Astrocyte of the cerebellum (primary cell): ENCODE measurements around the gene CACNA1B.

ENCODE experiments used
- DNase-seq: peaks from one replicate; pipeline ENCODE4 v3.0.0-alpha.2; 2011; ENCODE audit warnings: low read depth
- H3K4me3 ChIP-seq: 2 replicates; pipeline ENCODE4 v1.5.1; 2011; ENCODE audit warnings: mild to moderate bottlenecking, low read depth, low read length, moderate library complexity
- CTCF ChIP-seq: IDR thresholded peaks from 2 replicates; pipeline ENCODE4 v1.5.1; 2012; ENCODE audit warnings: low read length, low read depth, moderate library complexity, mild to moderate bottlenecking; ENCODE audit errors: missing control alignments
- in situ Hi-C: cut with HindIII; loops from 2 replicates; pipeline ENCODE4 v1.10.0; 2017; ENCODE audit warnings: low sequenced_read_pairs

Gene CACNA1B

GRCh38 chr9:137892424-137893191 is 15.0 kb downstream of the CACNA1B start:
- TF ChIP-seq CTCF: no peak
- no peak for DNase-seq
- in situ Hi-C loops: no loop called here

GRCh38 chr9:137893670-137894069 is 16.1 kb downstream of the CACNA1B start:
- H3K4me3 ChIP-seq: no peak overlapping the region
- in situ Hi-C loops: no loop called here
- no peak for TF ChIP-seq CTCF
- no peak for DNase-seq

More at GRCh38 chr9:137892424-137893191, 15.0 kb downstream of the CACNA1B start:
- H3K4me3 ChIP-seq: no peak overlapping the region

DNA sequence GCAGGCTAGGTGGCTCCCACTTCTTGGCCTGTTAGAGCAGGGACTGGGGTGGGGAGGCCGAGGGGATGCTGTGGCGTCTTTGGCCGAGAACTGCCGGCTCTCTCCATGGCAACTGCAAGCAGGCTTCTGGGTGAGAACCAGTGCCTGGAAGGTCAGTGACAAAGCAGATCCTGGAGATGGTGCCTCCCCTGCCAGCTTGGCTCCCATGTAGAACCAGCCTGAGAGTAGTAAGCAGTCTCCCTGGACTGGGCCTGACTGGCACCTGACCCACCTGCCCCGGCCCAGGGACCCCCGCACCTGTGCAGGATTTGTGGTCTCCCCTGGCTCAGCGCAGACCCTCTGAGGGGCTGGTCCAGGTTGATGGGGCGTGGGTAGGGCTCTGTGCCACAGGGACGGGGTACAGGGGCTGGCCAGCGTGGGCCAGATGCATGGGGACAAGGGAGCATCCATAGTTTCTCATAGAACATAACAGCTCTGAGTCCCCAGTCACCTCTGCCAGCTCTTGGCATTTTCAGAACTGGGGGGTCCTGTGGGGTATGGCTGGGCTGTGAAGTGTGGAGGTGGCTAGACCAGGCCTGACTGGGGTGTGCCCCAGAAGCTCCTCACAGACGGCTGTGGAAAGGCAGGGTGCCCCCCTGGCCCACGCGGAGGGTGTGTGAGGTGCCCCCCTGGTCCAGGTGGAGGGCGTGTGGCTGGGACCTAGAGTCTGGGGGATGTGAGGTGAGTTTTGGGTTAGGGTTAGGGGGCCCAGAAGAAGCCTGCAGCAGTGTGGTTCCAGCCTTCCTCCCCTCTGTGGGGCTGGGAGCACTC is 22.2 kb downstream of the CACNA1B start:
- in situ Hi-C loops: no loop called here
- DNase-seq: no peak
- TF ChIP-seq CTCF: no peak

GRCh38 chr9:137900584-137901310 is 23.2 kb downstream of the CACNA1B start:
- no peak overlapping the region for H3K4me3 ChIP-seq
- in situ Hi-C loops: no loop called here
- no peak for DNase-seq
- TF ChIP-seq CTCF: no peak

More for the DNA sequence above, 22.2 kb downstream of the CACNA1B start:
- H3K4me3 ChIP-seq: no peak overlapping the region

- in situ Hi-C loops: no loop called here
- H3K4me3 ChIP-seq: no peak overlapping the region
- DNase-seq: no peak
- no peak for TF ChIP-seq CTCF
Measured at GRCh38 chr9:137902646-137903045, 25.1 kb downstream of the CACNA1B start.

GRCh38 chr9:137905740-137906139 is 28.2 kb downstream of the CACNA1B start:
- in situ Hi-C loops: no loop called here

More at GRCh38 chr9:137905740-137906139, 28.2 kb downstream of the CACNA1B start:
- no peak for TF ChIP-seq CTCF
- DNase-seq: no peak
- no peak overlapping the region for H3K4me3 ChIP-seq
